ENCODE measurements around the gene MCC.
A peak's percentile ranks its signal among the peaks of the same experiment; 100 is the strongest.
"Not testable (repeated sequence)": the region's sequence is repeated elsewhere in the genome, so short reads cannot be mapped to it uniquely, and the experiment has no call there.

The MCC gene

DNA sequence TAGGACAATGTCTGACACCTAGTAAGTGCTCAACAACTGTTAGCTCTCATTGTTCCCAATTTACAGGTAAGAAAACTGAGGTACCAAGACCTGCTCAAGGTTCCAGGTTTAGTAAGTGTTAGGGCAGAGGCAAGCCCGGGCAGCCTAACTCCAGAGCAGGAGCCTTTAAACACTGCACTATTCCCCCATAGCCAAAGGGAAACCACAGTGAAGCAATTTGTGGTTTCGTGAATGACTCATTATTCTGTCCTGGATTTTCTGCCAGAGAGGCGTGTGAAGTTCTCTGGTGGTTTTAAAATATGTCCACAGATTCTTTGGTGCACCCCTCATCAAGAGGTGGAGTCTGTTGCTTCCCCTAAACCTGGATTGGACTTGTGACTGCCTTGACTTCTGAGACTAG, 1.0 kb upstream of the MCC start:
- H3K27me3 ChIP-seq (ENCODE audit: control insufficient read depth, insufficient read depth, low read length), result peaks cover 39% of the 10 kb centered on the region
- peaks cover 2% of the 10 kb centered on the region for H3K4me1 ChIP-seq (ENCODE audit: control insufficient read depth, insufficient read depth, low read length)
- H3K4me3 ChIP-seq (ENCODE audit: low read depth, low read length), result no peak overlapping the region
- no peak overlapping the region for H3K9ac ChIP-seq (ENCODE audit: low read depth, low read length)
- peaks cover 5% of the 10 kb centered on the region for H3K9me3 ChIP-seq (ENCODE audit: control insufficient read depth, insufficient read depth, low read length)
- no peaks in the 10 kb centered on the region for H3K36me3 ChIP-seq (ENCODE audit: control insufficient read depth, insufficient read depth, low read length)

DNA sequence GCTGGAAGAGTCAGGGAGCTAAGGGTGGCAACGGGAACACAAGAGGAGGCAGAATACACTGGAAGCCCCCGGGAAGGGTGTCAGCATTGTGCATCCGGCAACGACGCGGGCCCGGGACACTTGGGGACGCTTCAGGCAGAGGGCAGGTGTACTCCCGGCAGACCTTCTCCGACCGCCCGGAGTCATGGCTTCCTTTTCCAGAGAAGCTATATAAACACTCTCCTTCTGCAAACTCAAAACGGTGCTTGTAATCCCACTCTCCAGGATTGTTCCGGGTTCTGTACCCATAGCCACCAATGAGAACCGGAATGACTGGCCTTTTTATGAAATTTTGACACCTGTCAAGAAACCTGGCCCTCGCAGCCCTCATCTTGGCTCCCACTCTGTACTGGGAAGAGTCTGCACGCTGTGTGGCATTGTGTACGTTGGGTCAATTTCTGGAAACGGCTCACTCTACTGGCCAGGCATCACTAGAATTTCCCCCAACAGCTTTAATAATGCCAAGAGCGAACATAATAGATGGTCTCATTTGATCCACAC, 462 bp upstream of the MCC start:
- Histone ChIP-seq H3K4me3 (ENCODE audit: low read depth, low read length) (peak overlapping the region; percentile 60), H3K27me3 (ENCODE audit: control insufficient read depth, insufficient read depth, low read length) (peaks cover 39% of the 10 kb centered on the region), H3K36me3 (ENCODE audit: control insufficient read depth, insufficient read depth, low read length) (no peaks in the 10 kb centered on the region), H3K9me3 (ENCODE audit: control insufficient read depth, insufficient read depth, low read length) (peaks cover 5% of the 10 kb centered on the region), H3K9ac (ENCODE audit: low read depth, low read length) (peak overlapping the region; percentile 49), H3K4me1 (ENCODE audit: control insufficient read depth, insufficient read depth, low read length) (peaks cover 2% of the 10 kb centered on the region)

DNA sequence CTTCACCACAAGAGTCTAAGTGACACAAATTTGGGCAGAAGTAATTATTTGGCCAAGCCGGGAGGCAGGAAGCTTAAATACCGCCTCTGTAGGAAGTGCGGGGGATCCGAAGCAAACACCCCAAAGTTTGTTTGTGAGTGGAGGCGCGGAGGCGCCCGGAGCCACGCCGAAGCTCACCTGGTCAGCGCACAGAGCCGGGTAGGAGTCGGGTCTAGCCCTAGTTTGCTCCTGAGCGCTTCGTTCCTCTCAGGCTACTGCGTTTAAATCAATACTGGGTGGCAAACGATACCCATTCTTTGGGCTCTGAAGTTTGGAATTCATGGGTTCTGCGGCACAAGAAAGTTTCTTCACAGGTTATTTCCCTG, 855 bp downstream of the MCC start:
- Histone ChIP-seq H3K4me1 (ENCODE audit: control insufficient read depth, insufficient read depth, low read length) (peaks cover 2% of the 10 kb centered on the region), H3K36me3 (ENCODE audit: control insufficient read depth, insufficient read depth, low read length) (no peaks in the 10 kb centered on the region), H3K4me3 (ENCODE audit: low read depth, low read length) (peak overlapping the region; percentile 60), H3K9me3 (ENCODE audit: control insufficient read depth, insufficient read depth, low read length) (peaks cover 5% of the 10 kb centered on the region), H3K27me3 (ENCODE audit: control insufficient read depth, insufficient read depth, low read length) (peaks cover 39% of the 10 kb centered on the region), H3K9ac (ENCODE audit: low read depth, low read length) (no peak overlapping the region)

DNA sequence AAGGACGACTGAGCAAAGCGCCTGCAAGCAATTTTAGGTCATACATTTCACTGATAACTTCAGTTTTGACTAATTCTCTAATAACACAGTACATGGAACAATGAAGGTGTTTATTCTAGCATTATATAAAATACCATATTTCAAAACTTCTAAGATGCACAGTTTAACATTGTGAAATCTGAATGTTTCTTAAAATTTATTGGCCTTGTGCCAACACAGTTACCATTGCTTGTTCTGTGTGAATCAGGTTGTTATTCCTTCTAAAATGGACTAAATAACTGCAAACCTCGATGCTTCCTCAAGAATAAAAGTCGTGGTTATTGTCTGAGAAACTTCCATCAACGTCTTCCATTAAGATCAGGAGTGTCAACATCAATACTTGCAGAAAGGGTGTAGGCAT, 8.0 kb downstream of the MCC start:
- no peaks in the 10 kb centered on the region for H3K4me1 ChIP-seq (ENCODE audit: control insufficient read depth, insufficient read depth, low read length)
- no peaks in the 10 kb centered on the region for H3K27me3 ChIP-seq (ENCODE audit: control insufficient read depth, insufficient read depth, low read length)
- no peaks in the 10 kb centered on the region for H3K36me3 ChIP-seq (ENCODE audit: control insufficient read depth, insufficient read depth, low read length)
- H3K9ac ChIP-seq (ENCODE audit: low read depth, low read length), result no peak overlapping the region
- H3K9me3 ChIP-seq (ENCODE audit: control insufficient read depth, insufficient read depth, low read length), result no peaks in the 10 kb centered on the region
- H3K4me3 ChIP-seq (ENCODE audit: low read depth, low read length), result no peak overlapping the region

DNA sequence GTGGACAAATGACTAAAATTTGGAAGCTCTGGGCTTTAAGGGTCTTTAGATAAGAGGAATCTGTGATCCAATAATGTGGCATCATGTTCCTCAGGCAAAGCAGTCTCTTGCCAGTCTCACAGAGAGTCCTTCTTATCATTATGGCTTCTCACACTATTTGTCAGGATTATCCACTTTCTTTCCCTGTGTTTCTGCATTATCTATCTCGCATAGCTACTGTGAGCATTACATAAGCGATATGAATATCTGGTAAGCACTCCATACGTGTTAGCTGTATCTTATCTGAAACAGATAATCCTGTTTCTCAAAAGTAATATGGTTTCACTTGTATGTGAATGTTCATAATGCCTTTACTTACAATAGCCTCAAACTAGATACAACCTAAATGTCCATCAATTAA, 9.6 kb downstream of the MCC start:
- Histone ChIP-seq H3K9me3 (ENCODE audit: control insufficient read depth, insufficient read depth, low read length) (no peaks in the 10 kb centered on the region), H3K4me1 (ENCODE audit: control insufficient read depth, insufficient read depth, low read length) (no peaks in the 10 kb centered on the region), H3K27me3 (ENCODE audit: control insufficient read depth, insufficient read depth, low read length) (no peaks in the 10 kb centered on the region), H3K4me3 (ENCODE audit: low read depth, low read length) (no peak overlapping the region), H3K36me3 (ENCODE audit: control insufficient read depth, insufficient read depth, low read length) (no peaks in the 10 kb centered on the region), H3K9ac (ENCODE audit: low read depth, low read length) (no peak overlapping the region)

DNA sequence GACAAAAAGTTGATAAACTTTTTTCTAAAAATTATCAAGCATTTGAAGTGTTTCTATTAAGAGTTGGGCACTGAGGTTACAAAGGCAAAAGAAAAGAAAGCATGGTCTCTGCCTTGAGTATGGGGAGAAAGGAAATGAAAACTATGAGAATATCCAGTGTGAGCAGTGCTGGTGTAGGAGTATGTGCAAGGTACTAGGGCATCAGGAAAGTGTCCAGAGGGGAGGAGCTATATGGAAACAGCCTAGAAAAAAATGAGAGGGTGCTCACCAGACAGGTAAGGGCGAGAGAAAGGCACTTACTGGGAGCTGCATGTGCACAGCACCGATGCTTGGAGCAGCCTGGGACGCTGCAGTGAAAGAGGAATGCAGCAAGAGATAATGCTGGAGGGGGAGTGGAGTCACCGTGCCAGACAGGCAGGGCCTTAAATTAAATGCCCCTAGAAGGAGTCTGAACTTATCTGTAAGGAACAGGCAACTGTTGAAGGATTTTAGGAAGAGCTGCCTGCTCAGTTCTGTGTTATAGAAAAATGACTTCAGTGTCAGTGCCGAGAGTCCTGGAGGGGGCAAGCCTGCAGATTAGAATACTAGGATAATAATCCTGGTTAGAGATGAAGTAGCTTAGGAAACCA, 14.0 kb downstream of the MCC start:
- Histone ChIP-seq H3K36me3 (ENCODE audit: control insufficient read depth, insufficient read depth, low read length) (no peaks in the 10 kb centered on the region), H3K9me3 (ENCODE audit: control insufficient read depth, insufficient read depth, low read length) (peaks cover 6% of the 10 kb centered on the region), H3K9ac (ENCODE audit: low read depth, low read length) (no peak overlapping the region), H3K27me3 (ENCODE audit: control insufficient read depth, insufficient read depth, low read length) (no peaks in the 10 kb centered on the region), H3K4me1 (ENCODE audit: control insufficient read depth, insufficient read depth, low read length) (no peaks in the 10 kb centered on the region), H3K4me3 (ENCODE audit: low read depth, low read length) (no peak overlapping the region)

DNA sequence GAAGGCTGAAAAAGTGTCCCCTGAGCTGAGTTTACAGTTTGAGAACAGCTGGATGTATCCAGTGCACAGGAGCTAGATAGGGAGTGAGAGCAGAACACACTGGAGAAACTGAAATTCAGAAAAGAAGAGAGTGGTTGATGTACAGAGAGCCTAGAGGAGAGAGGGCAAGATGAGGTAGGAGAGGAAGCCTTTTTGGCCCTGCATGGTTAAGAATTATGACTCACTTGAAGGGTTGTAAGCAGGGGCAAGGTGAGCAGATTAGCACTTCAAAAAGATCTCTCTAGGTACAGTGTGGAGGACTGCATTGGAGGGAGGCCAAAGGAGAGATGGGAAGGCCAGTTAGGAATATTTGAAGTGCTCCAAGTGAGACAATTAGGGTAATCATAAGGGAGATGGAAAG, 25.2 kb downstream of the MCC start:
- no peaks in the 10 kb centered on the region for H3K9me3 ChIP-seq (ENCODE audit: control insufficient read depth, insufficient read depth, low read length)
- no peak overlapping the region for H3K9ac ChIP-seq (ENCODE audit: low read depth, low read length)
- no peak overlapping the region for H3K4me3 ChIP-seq (ENCODE audit: low read depth, low read length)
- H3K36me3 ChIP-seq (ENCODE audit: control insufficient read depth, insufficient read depth, low read length), result no peaks in the 10 kb centered on the region
- no peaks in the 10 kb centered on the region for H3K4me1 ChIP-seq (ENCODE audit: control insufficient read depth, insufficient read depth, low read length)
- no peaks in the 10 kb centered on the region for H3K27me3 ChIP-seq (ENCODE audit: control insufficient read depth, insufficient read depth, low read length)

DNA sequence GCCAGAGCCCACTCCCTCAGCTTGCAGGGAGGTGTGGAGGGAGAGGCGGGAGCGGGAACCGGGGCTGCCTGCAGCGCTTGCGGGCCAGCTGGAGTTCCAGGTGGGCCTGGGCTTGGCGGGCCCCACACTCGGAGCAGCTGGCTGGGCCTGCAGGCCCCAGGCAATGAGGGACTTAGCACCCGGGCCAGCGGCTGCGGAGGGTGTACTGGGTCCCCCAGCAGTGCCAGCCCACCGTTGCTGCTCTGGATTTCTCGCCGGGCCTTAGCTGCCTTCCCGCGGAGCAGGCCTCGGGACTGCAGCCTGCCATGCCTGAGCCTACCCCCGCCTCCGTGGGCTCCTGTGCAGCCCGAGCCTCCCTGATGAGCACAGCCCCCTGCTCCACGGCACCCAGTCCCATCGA, 31.1 kb downstream of the MCC start:
- not testable (repeated sequence) for H3K9ac ChIP-seq (ENCODE audit: low read depth, low read length); H3K9me3 ChIP-seq (ENCODE audit: control insufficient read depth, insufficient read depth, low read length); H3K36me3 ChIP-seq (ENCODE audit: control insufficient read depth, insufficient read depth, low read length); H3K4me1 ChIP-seq (ENCODE audit: control insufficient read depth, insufficient read depth, low read length); H3K27me3 ChIP-seq (ENCODE audit: control insufficient read depth, insufficient read depth, low read length); H3K4me3 ChIP-seq (ENCODE audit: low read depth, low read length)

DNA sequence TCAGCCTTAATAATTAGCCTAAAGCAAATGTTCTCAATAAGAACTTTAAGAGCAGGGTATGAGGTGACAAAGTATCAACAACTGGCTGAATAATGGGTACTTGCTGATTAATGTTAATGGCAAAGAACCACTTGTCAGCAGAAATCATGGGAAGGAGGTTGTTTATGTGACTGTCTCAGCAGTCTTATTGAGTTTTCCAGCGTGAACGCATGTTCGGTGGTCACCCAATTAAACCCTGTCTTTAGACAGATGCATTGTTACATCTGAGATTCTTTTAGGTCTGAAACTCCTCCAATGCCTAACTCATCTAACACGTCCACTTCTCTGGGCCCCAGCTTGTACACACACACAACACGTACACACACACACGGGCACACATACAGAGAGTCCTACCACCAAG, 35.3 kb downstream of the MCC start:
- no peaks in the 10 kb centered on the region for H3K4me1 ChIP-seq (ENCODE audit: control insufficient read depth, insufficient read depth, low read length)
- no peaks in the 10 kb centered on the region for H3K9me3 ChIP-seq (ENCODE audit: control insufficient read depth, insufficient read depth, low read length)
- no peaks in the 10 kb centered on the region for H3K27me3 ChIP-seq (ENCODE audit: control insufficient read depth, insufficient read depth, low read length)
- H3K36me3 ChIP-seq (ENCODE audit: control insufficient read depth, insufficient read depth, low read length), result no peaks in the 10 kb centered on the region
- no peak overlapping the region for H3K4me3 ChIP-seq (ENCODE audit: low read depth, low read length)
- H3K9ac ChIP-seq (ENCODE audit: low read depth, low read length), result no peak overlapping the region

DNA sequence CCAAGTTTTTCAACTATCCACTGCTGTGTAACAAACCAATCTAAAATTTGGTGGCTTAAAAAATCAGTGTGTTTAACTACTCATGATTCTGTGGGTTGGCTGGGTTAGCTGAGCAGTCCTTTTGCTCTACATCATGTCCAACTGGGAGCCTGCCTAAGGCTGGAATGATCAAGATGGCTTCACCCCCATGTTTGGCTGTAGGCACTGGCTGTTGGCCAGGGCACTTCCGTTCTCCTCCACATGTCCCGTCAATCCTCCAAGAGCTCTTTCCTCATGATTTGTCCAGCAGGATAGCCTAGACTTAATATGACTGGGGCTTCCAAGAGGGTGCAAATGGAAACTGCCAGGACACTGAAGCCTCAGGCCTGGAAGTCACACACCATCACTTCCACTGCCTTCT, 36.5 kb downstream of the MCC start:
- H3K9ac ChIP-seq (ENCODE audit: low read depth, low read length), result no peak overlapping the region
- no peaks in the 10 kb centered on the region for H3K27me3 ChIP-seq (ENCODE audit: control insufficient read depth, insufficient read depth, low read length)
- H3K9me3 ChIP-seq (ENCODE audit: control insufficient read depth, insufficient read depth, low read length), result no peaks in the 10 kb centered on the region
- no peaks in the 10 kb centered on the region for H3K4me1 ChIP-seq (ENCODE audit: control insufficient read depth, insufficient read depth, low read length)
- H3K36me3 ChIP-seq (ENCODE audit: control insufficient read depth, insufficient read depth, low read length), result no peaks in the 10 kb centered on the region
- no peak overlapping the region for H3K4me3 ChIP-seq (ENCODE audit: low read depth, low read length)

DNA sequence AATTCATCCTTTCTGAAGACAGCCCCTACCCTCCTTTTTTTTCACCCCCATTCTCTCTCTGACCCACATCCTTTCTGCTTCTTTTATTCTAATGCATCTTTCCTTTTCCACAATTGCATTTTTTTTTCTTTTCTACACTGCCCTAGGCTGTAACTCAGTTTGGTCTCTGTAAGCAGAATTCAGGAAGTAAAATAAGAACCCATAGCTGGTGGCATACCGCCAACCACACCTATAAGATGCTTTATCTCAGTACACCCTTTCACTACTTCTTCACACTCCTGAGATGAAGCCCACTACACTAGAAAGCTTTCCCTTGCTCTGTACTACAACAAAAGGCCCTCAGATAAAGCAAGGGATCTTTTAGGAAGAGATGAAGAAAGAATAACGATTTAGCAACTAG, 37.3 kb downstream of the MCC start:
- Histone ChIP-seq H3K4me1 (ENCODE audit: control insufficient read depth, insufficient read depth, low read length) (no peaks in the 10 kb centered on the region), H3K9ac (ENCODE audit: low read depth, low read length) (no peak overlapping the region), H3K4me3 (ENCODE audit: low read depth, low read length) (no peak overlapping the region), H3K9me3 (ENCODE audit: control insufficient read depth, insufficient read depth, low read length) (no peaks in the 10 kb centered on the region), H3K36me3 (ENCODE audit: control insufficient read depth, insufficient read depth, low read length) (no peaks in the 10 kb centered on the region), H3K27me3 (ENCODE audit: control insufficient read depth, insufficient read depth, low read length) (no peaks in the 10 kb centered on the region)

DNA sequence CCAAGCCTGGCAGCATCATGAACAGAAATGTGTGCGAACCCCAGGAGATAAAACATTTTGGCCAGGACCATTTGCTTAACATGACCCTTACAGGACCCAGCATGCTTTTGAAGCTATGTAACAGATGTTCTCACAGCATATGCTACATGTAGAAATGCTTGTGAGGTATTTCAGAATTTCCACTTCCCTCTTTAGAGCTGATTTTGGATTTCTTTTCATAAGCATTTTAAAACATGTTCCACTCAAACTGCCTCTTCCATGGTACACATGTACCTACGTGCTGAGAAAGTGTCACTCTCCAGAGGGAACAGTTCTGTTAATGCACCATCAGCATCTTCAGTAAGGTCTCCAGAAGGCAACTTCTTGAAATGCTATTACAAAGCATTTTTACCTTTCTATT, 37.8 kb downstream of the MCC start:
- no peaks in the 10 kb centered on the region for H3K36me3 ChIP-seq (ENCODE audit: control insufficient read depth, insufficient read depth, low read length)
- H3K4me1 ChIP-seq (ENCODE audit: control insufficient read depth, insufficient read depth, low read length), result no peaks in the 10 kb centered on the region
- no peak overlapping the region for H3K4me3 ChIP-seq (ENCODE audit: low read depth, low read length)
- H3K27me3 ChIP-seq (ENCODE audit: control insufficient read depth, insufficient read depth, low read length), result no peaks in the 10 kb centered on the region
- H3K9ac ChIP-seq (ENCODE audit: low read depth, low read length), result no peak overlapping the region
- no peaks in the 10 kb centered on the region for H3K9me3 ChIP-seq (ENCODE audit: control insufficient read depth, insufficient read depth, low read length)

Measured in iPS-15b (cell line).